Measurements from ENCODE around the gene CCNB1IP1.
"Not testable (repeated sequence)": the region's sequence is repeated elsewhere in the genome, so short reads cannot be mapped to it uniquely, and the experiment has no call there.

The CCNB1IP1 gene, protein sequence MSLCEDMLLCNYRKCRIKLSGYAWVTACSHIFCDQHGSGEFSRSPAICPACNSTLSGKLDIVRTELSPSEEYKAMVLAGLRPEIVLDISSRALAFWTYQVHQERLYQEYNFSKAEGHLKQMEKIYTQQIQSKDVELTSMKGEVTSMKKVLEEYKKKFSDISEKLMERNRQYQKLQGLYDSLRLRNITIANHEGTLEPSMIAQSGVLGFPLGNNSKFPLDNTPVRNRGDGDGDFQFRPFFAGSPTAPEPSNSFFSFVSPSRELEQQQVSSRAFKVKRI

DNA sequence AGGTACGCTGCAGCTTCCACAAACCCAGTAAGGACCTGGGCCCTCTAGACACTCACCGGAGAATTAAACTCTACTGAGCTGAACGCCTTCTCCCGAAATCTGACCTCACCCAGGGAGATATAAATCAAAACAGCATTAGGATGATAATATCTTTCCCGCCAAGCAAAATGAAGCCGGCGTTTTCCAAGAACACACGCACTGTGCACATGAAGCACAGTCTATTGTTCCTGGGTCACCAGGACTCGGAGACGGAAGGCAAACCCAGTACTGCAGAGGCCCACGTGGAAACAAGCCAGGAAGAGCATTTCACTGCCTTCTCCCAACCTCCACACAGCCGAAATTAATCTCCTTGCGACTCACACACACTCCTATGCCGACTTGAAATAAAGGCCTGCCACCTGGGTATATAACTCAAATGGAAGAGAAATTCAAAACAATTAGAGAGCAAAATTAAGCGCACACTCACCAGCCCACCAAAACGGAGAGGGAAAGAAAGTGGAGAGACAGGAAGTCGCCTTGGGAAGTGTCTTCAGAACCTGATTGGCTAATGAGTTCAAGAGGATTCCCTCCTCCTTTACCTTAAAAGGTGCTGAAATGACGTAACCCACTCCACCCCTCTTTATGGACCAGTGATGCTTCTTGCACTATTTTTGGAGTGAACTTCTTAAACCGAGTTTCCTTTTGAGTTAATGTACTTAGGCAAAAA is at the start of gene CCNB1IP1:
TSS of gene CCNB1IP1 (minus strand) at position 492 of the 706 bp plus-strand sequence. CDS start 16,756 bp downstream, outside the sequence.
- peak; percentile 95 for DNase-seq (ENCODE audit: low spot score)

DNA sequence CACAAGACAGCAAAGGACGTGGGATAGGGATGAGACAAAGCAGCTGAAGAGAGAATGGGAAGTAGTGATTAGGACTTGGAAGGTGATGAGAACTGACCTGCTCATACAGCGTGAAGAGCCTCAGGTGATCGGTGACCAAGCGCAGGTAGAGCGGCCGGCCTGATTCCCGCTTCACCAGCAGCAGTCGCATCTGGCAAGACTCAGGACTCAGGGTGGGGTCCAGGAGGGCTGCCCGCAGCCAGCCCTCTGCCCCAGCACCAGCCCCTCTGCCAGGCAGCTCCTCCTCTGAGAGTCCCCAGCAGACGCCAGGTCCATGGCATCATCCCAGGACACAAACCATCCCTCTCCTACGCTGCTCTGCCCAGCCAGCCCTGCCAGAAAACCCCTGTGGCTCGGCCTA is 49.4 kb upstream of the CCNB1IP1 start:
- no peak for DNase-seq (ENCODE audit: low spot score)

DNA sequence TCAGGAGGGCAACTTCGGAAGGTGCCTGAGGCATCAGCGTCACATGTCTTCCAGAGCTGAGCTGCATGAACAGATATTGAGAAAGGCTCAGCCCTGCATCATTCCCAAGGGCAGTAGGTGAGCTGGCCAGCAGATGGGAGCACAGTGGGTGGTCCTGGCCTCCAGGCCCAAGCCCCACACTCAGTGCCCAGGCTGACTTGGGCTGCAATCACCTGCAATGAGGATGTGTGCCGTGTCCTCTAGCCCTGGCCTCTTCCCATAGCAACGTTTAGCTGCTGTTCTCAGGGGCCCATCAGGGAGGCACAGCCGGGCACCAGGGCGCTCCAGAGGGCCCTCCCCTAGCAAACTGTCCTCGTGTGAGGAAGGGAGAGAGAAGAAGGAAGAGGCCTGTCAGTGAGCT is 48.3 kb upstream of the CCNB1IP1 start:
- no peak for DNase-seq (ENCODE audit: low spot score)

DNA sequence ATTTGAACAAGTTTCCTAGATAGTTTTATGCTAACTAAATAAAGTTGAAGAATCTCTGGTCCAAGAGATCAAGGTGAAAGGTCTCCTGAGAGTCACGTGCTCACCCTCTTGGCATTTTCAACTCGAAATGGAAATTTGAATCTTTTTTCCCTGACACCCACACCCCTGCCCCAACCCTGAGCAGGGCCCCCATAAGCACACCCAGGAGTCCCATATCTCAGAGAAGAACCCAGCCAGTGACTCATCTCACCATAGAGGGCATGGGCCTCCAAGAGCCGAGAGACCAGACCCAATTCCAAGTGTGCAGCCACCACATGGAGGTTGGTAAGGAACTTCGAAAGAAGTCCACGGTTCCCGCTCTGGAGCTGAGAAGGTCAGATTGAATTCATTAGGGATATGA is 47.6 kb upstream of the CCNB1IP1 start:
- DNase-seq (ENCODE audit: low spot score) = no peak

DNA sequence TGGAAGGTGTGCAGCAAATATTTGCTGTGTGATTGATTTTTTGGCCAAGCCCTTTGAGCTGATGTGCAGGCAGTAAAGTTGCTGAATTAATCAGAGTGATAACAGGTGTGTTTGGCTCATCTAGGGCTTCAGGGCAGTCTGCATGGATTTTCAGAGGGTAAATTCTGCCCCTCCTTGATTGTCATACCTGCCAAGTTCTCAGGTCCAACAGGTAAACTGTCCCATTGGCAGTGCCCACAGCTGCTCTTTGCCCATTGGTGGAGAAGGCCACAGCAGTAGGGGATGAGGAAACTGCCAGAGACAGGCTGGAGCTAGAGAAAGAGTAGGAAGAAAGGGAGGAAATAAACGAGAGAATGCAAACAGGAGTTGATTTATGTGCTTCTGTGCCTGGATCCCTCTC is 46.7 kb upstream of the CCNB1IP1 start:
- DNase-seq (ENCODE audit: low spot score) = no peak

DNA sequence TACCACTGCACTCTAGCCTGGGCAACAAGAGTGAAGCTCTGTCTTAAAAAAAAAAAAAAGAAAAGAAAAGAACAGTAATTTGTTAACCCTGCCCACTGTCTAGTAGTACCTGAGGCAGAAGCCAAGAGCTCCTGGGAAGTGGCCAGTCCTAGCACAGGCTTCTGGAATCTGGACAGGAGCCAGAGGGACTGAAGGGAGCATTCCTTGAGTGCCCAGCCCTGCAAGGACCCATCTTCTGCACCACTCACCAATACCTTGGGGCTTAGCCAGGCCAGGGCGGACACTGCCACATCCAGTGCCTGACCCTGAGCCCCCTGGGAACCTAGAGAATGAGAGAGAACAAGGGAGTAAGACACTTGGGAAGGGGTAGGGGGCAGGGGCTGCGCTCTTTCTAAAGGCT is 44.1 kb upstream of the CCNB1IP1 start:
- DNase-seq (ENCODE audit: low spot score) = no peak

DNA sequence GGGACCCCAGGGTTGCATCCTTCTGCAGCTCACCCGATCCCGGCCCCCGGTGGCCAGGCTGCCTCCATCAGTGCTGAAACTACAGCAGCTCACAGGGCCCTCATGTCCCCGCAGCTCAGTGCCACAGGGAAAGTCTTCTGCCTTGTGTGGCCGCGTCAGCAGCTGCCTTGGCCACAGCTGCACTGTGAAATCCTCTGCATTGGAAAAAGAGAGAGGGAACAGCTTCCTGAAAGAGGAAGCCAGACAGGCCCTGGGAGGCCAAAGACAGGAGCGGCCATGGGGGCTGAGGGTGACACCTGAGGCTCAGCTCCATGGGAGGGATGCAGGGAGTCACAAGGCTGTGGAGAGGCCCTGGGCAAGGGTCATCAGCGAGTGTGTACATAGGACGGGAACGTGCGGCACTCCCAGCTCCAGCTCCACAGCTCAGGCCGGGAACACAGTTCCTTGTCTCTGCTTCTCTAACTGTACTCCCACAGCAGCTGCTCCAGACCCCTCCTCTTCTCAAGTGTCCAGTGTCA is 43.1 kb upstream of the CCNB1IP1 start:
- no peak for DNase-seq (ENCODE audit: low spot score)

DNA sequence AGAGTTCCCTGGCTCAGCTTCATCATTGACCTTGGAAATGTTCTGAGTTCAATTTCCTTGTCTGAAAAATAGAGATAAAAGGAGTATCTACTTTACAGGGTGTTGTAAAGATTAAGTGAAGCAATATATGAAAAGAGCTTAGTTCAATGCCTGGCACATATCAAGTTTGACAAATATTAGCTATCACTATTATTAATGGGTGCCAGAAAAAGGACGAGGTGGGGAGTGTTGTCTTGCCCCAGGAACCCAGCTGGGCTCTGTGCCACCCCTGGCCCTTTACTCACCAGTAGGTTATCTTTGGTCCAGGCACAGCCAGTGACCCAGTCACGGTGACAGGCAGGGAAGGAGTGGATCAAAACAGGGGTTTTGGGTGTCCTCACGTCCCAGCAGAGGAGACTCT is 42.4 kb upstream of the CCNB1IP1 start:
- DNase-seq (ENCODE audit: low spot score) = no peak

DNA sequence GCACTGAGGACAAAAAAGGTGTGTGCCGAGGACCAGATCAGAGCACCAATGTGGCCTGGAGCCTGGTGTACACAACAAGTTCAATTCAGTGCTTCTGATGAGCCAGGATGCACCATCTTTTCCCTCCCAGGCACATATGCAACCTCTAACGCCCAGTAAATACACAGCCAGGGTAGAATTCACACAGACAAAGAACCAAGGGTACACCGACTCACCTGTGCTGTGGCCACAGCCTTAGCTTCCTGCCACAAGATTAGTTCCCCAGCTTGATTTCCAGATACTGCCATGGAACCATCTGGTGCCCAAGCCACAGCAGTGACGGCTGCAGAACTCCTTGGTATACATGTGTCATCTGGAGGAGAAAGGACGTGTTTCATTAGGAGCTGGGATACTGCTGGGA is 39.7 kb upstream of the CCNB1IP1 start:
- DNase-seq (ENCODE audit: low spot score) = no peak

DNA sequence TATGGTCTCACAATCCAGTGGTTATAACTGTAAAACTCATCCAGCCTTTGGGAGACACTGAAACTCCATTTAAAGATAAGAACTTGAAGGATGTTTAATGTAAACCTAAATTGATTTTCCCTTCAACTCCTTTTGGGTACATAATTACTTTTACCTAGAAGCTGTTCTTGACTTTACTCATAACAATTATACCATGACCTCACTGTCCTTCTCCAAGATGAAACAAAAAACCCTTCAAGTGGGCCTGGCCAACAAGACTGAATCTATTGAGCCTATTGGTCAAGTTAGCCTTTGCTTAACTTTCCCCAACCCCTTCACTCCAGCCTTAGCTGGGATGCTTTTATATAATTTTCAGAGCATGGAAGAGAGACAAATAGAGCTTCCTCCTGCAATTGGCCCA is 32.8 kb upstream of the CCNB1IP1 start:
- DNase-seq (ENCODE audit: low spot score) = no peak

DNA sequence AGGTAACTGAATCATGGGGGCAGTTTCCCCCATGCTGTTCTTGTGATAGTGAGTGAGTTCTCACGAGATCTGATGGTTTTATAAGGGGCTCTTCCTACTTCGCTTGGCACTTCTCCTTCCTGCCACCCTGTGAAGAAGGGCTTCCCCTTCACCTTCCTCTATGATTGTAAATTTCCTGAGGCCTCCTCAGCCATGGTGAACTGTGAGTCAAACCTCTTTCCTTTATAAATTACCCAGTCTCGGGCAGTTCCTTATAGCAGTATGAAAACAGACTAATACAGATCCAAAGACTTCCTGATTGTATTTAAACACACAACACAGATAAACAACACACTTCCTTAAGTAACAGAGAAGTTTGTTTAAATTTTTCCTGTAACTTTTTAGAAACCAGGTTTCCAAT is 25.4 kb upstream of the CCNB1IP1 start:
- not testable (repeated sequence) for DNase-seq (ENCODE audit: low spot score)

DNA sequence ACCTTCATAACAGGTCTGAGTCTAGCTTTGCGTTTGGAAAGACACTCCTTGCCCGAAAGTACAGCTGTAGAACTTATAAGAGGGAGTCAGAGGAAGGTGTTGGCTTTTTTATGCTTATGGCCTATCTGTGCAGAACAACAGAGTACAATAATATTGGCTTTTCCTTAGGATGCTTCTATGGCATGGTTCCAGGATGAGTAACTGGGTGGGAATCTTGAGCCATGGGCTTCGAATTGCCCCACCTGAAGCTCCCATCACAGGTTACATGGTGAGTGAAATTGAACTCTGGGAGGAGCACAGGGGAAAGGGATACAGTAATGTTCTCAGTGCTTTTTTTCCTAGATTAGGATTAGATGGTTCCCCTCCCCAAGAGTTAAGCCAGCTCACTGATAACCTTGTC is 23.3 kb upstream of the CCNB1IP1 start:
- DNase-seq (ENCODE audit: low spot score) = no peak

DNA sequence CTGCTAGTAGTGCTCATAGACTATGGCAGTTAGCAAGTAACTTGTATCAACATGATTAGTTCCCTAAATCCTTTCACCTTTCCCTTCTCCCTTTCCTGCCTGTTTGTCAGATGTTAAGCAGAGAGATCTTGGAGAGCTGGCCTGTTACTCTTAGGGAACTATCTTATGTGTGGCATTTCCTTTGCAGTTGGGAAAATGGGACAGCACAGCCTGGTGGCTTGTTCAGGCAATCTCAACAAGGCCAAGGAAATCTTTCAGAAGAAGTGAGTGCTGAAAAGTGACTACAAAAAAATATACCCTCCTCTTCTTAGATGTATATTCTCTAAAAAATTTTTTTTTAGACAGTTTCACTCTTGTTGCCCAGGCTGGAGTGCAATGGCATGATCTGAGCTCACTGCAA is 17.8 kb upstream of the CCNB1IP1 start:
- DNase-seq (ENCODE audit: low spot score) = no peak

DNA sequence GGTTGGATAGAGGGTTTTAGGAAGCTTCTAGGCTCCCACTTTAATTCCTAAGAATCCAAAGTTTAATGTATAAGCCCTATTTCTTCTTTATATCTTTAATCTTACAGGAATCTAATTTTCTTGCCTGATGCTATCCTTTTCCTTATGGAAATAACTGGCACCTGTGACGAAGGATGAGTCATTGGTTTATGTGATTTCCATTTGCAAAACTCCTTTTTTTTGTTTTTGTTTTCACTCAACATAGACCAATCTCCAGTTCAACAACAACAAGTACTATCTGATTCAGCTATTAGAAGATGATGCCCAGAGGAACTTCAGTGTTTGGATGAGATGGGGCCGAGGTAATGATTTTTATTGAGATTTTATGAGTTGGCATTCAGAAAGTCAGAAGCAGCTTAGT is 17.2 kb upstream of the CCNB1IP1 start:
- no peak for DNase-seq (ENCODE audit: low spot score)

DNA sequence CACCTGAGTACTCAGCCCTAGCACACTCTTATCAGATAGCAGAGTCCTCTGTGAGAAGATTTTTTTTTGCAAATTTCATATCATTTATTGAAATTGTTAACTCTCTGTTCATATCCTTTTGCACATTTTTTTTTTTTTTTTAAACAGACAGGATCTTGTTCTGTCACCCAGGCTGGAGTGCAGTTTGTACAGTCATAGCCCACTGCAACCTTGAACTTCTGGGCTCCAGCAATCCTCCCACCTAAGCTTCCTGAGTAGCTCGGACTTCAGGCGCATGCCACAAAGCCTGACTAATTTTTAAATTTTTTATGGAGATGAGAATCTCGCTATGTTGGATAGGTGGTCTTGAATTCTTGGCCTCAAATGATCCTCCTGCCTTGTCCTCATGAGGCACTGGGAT is 14.7 kb upstream of the CCNB1IP1 start:
- no peak for DNase-seq (ENCODE audit: low spot score)

DNA sequence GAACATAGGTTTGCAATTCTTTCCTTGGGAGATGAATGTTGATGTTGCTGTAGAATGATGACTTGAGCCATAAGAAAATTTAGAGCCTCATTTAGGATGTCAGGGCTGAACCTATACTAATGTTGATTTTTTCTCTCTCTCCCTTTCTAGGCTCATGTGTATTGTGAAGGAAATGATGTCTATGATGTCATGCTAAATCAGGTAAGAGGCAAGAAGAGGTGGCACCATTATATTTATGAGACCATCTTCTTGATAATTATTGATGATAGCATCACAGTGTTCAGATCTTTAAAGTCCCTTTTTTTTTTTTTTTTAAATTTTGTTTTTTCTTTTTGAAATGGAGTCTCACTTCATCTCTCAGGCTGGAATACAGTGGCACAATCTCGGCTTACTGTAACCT is 13.6 kb upstream of the CCNB1IP1 start:
- no peak for DNase-seq (ENCODE audit: low spot score)

DNA sequence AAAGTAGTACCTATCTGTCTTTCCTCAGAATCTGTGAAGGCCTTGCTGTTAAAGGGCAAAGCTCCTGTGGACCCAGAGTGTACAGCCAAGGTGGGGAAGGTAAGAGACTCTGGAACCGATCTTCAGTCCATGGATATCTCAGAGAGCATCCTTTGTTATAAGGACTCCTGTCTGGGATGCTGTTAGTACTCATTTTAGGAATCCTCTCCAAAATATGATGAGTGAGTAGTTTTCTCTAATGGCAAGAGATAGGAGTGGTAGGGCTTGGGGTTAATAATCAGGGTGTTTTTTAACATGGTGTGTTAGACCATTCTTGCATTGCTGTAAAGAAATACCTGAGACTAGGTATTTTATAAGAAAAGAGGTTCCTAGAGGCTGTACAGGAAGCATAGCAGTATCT is 12.3 kb upstream of the CCNB1IP1 start:
- DNase-seq (ENCODE audit: low spot score) = no peak

DNA sequence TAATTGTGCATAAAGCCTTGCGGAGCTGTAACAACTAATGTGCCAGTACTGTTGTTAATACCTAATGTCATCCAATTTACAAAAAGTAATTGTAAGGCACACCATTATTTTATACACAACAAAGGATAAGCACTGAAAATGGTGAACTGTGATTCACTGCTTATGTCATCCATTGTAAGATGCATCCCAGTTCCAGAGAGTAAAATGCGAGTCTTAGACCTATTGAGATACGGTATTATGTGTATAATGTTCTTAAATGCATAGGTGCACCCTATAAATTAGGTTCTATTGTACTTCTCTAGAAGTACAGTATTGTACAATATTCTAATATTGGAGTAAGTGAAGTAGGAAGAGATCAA is 10.8 kb upstream of the CCNB1IP1 start:
- DNase-seq (ENCODE audit: low spot score) = no peak

DNA sequence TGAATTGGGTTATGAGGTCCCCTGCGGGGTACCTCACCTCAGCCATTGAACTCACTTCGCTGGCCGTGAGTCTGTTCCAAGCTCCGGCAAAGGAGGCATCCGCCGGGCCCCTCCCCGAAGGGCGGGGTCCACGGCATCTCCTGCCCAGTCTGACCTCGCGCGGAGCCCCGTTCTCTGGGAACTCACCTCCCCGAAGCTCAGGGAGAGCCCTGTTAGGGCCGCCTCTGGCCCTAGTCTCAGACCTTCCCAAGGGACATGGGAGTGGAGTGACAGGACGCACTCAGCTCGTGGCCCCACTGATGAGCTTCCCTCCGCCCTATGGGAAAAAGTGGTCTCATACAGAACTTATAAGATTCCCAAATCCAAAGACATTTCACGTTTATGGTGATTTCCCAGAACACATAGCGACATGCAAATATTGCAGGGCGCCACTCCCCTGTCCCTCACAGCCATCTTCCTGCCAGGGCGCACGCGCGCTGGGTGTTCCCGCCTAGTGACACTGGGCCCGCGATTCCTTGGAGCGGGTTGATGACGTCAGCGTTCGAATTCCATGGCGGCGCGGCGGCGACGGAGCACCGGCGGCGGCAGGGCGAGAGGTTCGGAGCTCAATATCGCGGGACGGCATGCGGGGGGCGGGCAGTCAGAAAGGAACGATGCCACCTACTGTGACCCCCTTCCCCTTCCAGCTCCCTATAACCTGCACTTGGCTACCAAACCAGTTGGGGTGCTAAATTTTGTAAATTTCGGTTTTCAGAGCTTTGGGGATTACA is 10.2 kb upstream of the CCNB1IP1 start, which contains the start of gene PARP2:
TSS of gene PARP2 (plus strand) at position 544 of the 770 bp plus-strand sequence. CDS start at position 551, 7 bp downstream.
- peak; percentile 100 for DNase-seq (ENCODE audit: low spot score)

DNA sequence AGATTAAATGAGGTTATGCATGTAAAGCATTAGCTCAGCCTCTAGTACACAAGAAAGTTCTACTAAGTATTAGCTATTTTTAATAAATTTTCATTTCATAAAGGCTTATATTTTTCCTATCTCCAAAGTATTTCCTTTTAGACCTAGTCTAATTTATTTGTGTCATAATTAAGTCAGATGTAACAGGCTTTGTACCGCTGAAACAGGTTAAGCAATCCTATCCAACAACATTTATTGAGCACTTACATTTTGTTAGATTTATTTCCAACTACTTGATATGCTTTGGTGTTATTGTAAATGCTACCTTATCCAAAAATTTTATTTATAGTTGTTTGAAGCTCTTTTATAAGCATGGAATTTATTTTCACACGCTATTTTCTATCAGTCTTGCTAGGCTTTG is 8.6 kb upstream of the CCNB1IP1 start:
- peak; percentile 19 for DNase-seq (ENCODE audit: low spot score)

DNA sequence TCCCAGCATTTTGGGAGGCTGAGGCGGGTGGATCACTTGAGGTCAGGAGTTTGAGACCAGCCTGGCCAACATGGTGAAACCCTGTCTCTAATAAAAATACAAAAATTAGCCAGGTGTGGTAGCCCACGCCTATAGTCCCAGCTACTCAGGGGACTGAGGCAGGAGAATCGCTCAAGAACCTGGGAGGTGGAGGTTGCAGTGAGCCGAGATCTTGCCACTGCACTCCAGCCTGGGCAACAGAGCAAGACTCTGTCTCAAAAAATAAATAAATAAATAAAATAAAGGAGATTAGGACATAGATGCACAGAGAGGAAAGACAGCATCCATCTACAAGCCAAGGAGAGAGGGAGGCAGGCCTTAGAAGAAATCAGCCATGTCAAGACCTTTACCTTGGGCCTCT is 8.0 kb upstream of the CCNB1IP1 start:
- DNase-seq (ENCODE audit: low spot score) = not testable (repeated sequence)

DNA sequence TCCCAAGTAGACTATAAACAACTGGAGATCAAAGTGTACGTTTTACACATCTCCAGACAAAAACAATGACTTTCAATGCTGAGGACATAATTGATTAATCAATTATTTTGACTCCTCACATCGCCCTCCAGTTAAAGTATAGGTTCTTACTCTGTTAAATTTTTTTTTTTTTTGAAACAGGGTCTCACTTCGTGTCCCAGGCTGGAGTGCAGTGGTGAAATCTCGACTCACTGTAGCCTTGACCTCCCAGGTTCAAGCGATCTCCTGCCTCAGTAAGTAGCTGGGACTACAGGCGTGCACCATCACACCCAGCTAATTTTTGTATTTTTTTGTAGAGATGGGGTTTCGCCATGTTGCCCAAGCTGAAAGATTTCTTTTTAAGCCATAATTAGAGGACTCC is 938 bp upstream of the CCNB1IP1 start:
- DNase-seq (ENCODE audit: low spot score) = no peak

DNA sequence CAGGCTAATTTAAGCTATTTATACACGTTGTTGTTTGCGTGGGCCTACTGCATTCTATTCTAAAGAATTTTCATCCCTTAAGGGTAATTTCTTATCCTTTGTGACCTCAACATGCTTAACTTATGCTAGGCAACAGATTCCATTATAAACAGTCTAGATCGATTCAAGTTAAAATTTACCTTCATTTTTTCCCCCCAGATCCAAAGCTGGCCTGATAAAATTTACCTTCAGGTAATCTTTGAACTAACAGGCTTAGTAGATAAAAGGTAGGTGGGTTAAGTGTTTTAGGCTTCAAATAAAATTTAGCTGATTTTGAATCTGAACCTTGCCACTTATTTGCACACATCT is 389 bp upstream of the CCNB1IP1 start:
- DNase-seq (ENCODE audit: low spot score) = no peak
